ENCODE results near the gene TMEM248.
"Not testable (repeated sequence)": the region's sequence is repeated elsewhere in the genome, so short reads cannot be mapped to it uniquely, and the experiment has no call there.

The TMEM248 gene

DNA sequence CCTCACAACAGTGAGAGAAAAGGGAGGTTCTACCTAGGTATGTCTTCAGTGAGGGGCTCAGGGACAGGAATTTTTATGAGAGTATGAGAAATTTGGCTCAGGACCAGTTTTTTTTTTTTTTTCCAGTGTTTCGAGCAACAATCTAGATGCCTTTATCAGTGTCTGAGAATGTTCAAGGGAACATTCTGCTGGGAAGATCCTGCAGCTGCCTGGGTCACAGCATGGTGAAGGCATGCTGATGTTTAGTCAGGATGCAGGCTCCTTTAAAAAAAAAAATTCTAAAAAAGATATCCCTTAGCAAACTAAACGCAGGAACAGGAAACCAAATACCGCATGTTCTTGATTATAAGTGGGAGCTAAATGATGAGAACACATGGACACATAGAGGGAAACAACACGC, 43.4 kb downstream of the TMEM248 start:
- H3K79me2 ChIP-seq, result no peaks in the 10 kb centered on the region
- TF ChIP-seq, protein P1, sequence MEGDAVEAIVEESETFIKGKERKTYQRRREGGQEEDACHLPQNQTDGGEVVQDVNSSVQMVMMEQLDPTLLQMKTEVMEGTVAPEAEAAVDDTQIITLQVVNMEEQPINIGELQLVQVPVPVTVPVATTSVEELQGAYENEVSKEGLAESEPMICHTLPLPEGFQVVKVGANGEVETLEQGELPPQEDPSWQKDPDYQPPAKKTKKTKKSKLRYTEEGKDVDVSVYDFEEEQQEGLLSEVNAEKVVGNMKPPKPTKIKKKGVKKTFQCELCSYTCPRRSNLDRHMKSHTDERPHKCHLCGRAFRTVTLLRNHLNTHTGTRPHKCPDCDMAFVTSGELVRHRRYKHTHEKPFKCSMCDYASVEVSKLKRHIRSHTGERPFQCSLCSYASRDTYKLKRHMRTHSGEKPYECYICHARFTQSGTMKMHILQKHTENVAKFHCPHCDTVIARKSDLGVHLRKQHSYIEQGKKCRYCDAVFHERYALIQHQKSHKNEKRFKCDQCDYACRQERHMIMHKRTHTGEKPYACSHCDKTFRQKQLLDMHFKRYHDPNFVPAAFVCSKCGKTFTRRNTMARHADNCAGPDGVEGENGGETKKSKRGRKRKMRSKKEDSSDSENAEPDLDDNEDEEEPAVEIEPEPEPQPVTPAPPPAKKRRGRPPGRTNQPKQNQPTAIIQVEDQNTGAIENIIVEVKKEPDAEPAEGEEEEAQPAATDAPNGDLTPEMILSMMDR (IDR thresholded peaks at IDR 0.05), result no peak
- H3K9me3 ChIP-seq (ENCODE audit: control insufficient read depth, low read length), result no peaks in the 10 kb centered on the region
- H3K4me3 ChIP-seq (ENCODE audit: low read depth, low read length), result no peak overlapping the region
- H3K4me2 ChIP-seq (ENCODE audit: low read length), result no peak overlapping the region
- no peak overlapping the region for H2AFZ ChIP-seq
- H3K4me1 ChIP-seq, result no peaks in the 10 kb centered on the region
- H3K36me3 ChIP-seq (ENCODE audit: control insufficient read depth, insufficient read depth, low read length), result no peaks in the 10 kb centered on the region
- no peak overlapping the region for H3K9ac ChIP-seq
- no peaks in the 10 kb centered on the region for H3K27me3 ChIP-seq (ENCODE audit: control insufficient read depth, insufficient read depth, low read length)
- H3K27ac ChIP-seq, result no peak overlapping the region

DNA sequence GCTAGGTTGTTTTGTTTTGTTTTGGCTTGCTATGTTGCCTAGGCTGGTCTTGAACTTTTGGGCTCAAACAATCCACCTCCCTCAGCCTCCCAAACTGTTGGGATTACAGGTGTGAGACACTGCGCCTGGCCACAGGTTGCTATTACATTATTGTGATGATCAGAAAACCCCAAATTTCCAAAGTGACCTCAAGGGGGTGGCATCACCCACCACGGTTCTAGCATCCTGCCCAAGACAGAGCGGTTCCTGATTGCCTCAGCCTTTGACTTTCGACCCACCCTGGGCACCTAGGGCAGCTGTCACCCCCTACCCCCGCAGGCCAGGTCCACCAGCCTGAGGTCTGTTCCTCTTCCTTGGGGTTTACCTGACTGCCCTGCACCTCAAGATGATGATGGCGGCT, 46.0 kb downstream of the TMEM248 start:
- Histone ChIP-seq H3K9me3 (ENCODE audit: control insufficient read depth, low read length) (no peaks in the 10 kb centered on the region), H3K27me3 (ENCODE audit: control insufficient read depth, insufficient read depth, low read length) (no peaks in the 10 kb centered on the region), H3K9ac (no peak overlapping the region), H3K4me1 (no peaks in the 10 kb centered on the region), H2AFZ (no peak overlapping the region), H3K27ac (no peak overlapping the region), H3K79me2 (no peaks in the 10 kb centered on the region), H3K4me2 (ENCODE audit: low read length) (no peak overlapping the region), H3K4me3 (ENCODE audit: low read depth, low read length) (no peak overlapping the region), H3K36me3 (ENCODE audit: control insufficient read depth, insufficient read depth, low read length) (no peaks in the 10 kb centered on the region)
- TF ChIP-seq, protein P1 (IDR thresholded peaks at IDR 0.05), result no peak

DNA sequence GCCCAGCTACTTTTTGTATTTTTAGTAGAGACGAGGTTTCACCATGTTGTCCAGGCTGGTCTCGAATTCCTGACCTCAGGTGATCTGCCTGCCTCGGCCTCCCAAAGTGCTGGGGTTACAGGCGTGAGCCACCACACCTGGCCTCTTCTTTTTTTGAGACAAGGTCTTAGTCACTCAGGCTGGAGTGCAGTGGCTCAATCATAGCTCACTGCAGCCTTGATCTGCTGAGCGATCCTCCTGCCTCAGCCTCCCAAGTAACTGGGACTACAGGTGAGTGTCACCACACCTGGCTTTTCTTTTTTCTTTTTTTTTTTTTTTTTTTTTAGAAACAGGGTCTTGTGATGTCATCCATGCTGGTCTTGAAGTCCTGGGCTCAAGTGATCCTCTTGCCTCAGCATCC, 48.0 kb downstream of the TMEM248 start:
- not testable (repeated sequence) for H3K36me3 ChIP-seq (ENCODE audit: control insufficient read depth, insufficient read depth, low read length); H3K27me3 ChIP-seq (ENCODE audit: control insufficient read depth, insufficient read depth, low read length); H2AFZ ChIP-seq; H3K9ac ChIP-seq; H3K4me2 ChIP-seq (ENCODE audit: low read length); H3K79me2 ChIP-seq; H3K4me1 ChIP-seq; H3K27ac ChIP-seq; H3K4me3 ChIP-seq (ENCODE audit: low read depth, low read length); H3K9me3 ChIP-seq (ENCODE audit: control insufficient read depth, low read length)

DNA sequence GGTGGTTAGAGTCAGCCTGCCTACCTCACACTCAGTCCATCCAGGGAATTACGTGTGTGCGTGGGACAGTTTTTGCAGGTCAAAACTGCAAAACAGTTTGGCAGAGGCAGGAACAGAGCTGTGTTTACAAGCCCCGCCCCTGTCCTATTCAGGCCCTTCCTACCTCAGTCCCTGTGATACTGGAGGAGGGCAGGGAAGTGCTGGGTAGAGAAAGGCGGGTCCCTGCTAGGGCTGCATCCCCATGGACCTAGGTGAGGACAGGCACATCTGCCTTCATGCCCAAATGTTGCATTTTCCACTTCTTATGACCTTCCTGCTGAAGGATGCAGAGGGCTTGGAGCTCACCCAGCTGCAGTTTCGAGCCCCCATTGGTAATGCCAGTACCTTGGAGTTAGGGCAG, 49.3 kb downstream of the TMEM248 start:
- Histone ChIP-seq H3K4me3 (ENCODE audit: low read depth, low read length) (no peak overlapping the region), H2AFZ (no peak overlapping the region), H3K27me3 (ENCODE audit: control insufficient read depth, insufficient read depth, low read length) (no peaks in the 10 kb centered on the region), H3K27ac (no peak overlapping the region), H3K9me3 (ENCODE audit: control insufficient read depth, low read length) (no peaks in the 10 kb centered on the region), H3K36me3 (ENCODE audit: control insufficient read depth, insufficient read depth, low read length) (no peaks in the 10 kb centered on the region), H3K4me1 (no peaks in the 10 kb centered on the region), H3K79me2 (no peaks in the 10 kb centered on the region), H3K9ac (no peak overlapping the region), H3K4me2 (ENCODE audit: low read length) (no peak overlapping the region)
- TF ChIP-seq, protein P1 (IDR thresholded peaks at IDR 0.05), result no peak

DNA sequence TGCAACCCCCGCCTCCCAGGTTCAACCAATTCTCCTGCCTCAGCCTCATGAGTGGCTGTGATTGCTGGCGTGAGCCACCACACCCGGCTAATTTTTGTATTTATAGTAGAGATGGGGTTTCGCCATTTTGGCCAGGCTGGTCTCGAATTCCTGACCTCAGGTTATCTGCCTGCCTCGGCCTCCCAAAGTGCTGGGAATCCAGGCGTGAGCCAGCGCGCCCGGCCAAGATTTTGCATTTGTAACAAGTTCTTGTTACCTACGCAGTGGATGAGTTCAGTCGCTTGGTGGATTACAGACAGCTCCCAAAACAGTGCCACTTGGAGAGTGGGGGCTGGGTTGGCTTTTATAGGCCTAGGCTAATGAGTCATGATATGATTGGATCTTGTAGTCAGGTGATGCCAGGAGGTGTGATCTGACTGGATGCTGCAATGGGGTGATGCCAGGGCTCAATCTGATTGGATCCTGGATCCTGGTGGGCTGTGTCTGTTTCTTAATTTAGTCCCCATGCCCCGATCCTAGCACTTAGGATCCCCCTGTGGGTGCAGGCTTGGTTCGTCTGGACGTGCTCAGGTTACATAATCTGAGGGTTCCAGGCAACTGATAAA, 54.1 kb downstream of the TMEM248 start:
- Histone ChIP-seq H3K27ac (no peak overlapping the region), H3K36me3 (ENCODE audit: control insufficient read depth, insufficient read depth, low read length) (no peaks in the 10 kb centered on the region), H3K4me3 (ENCODE audit: low read depth, low read length) (no peak overlapping the region), H3K27me3 (ENCODE audit: control insufficient read depth, insufficient read depth, low read length) (no peaks in the 10 kb centered on the region), H3K4me1 (no peaks in the 10 kb centered on the region), H3K4me2 (ENCODE audit: low read length) (no peak overlapping the region), H3K79me2 (no peaks in the 10 kb centered on the region), H3K9me3 (ENCODE audit: control insufficient read depth, low read length) (no peaks in the 10 kb centered on the region), H2AFZ (no peak overlapping the region), H3K9ac (no peak overlapping the region)
- TF ChIP-seq, protein P1 (IDR thresholded peaks at IDR 0.05), result no peak

DNA sequence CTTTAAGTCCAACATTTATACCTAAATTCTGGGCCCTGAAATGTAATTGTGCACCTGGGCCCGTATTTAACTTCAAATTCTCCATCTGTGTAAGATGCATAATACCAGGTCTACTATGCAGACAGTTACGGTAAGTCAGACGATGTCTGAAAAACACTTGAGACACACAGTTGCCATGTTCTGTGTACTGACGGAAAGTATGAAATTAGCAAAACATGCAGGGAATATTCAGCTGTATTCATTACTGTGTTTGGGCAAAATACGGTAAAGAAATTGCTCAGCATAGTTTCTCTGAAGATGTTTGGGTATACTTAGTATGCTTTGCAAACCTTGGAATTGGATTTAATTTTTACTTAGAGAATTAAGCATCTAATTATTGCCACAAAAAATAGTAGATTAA, 57.3 kb downstream of the TMEM248 start:
- not testable (repeated sequence) for H3K4me2 ChIP-seq (ENCODE audit: low read length); H3K27ac ChIP-seq; H3K27me3 ChIP-seq (ENCODE audit: control insufficient read depth, insufficient read depth, low read length); H3K36me3 ChIP-seq (ENCODE audit: control insufficient read depth, insufficient read depth, low read length); H3K9me3 ChIP-seq (ENCODE audit: control insufficient read depth, low read length); H3K4me3 ChIP-seq (ENCODE audit: low read depth, low read length); H3K79me2 ChIP-seq; H2AFZ ChIP-seq; H3K4me1 ChIP-seq; H3K9ac ChIP-seq

DNA sequence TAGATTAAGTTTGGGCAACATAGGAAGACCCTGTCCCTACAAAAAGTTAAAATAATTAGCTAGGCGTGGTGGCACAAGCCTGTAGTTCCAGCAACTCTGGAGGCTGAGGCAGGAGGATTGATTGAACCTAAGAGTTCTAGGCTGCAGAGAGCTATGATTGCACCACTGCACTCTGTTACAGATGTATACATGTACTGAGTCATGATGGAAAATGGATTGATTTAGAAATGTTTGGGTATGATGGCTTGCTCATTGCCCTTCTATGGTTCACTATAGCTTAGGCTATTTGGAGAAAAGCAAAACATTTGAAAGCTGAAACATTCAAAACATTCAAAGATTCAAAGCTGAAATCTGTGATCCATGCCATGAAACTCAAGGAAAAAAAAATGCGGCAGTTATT, 58.0 kb downstream of the TMEM248 start:
- H3K27me3 ChIP-seq (ENCODE audit: control insufficient read depth, insufficient read depth, low read length); H3K36me3 ChIP-seq (ENCODE audit: control insufficient read depth, insufficient read depth, low read length); H3K27ac ChIP-seq; H3K4me3 ChIP-seq (ENCODE audit: low read depth, low read length); H3K9ac ChIP-seq; H3K4me2 ChIP-seq (ENCODE audit: low read length); H3K4me1 ChIP-seq; H3K9me3 ChIP-seq (ENCODE audit: control insufficient read depth, low read length); H2AFZ ChIP-seq; H3K79me2 ChIP-seq: not testable (repeated sequence)

DNA sequence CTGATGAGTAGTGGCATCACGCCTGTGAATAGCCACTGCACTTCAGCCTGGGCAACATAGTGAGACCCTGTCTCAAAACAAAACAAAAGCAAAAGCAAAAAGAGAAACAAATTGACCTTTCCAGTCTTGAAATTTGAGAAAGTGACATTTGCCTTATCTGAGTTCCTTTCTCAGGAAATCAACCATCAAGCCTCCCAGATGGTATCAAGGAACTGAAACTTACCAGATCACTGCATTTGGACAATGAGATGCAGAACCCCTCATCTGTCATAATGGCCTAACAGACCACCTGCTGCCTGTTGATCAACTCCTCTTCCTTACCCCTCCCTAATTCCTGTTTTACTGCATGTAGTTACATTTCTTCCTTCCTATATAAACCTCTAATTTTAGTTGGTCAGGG, 59.3 kb downstream of the TMEM248 start:
- H3K4me2 ChIP-seq (ENCODE audit: low read length), result not testable (repeated sequence)

More for the DNA sequence above, 59.3 kb downstream of the TMEM248 start:
- not testable (repeated sequence) for H3K4me1 ChIP-seq; H3K27ac ChIP-seq; H3K9ac ChIP-seq; H3K9me3 ChIP-seq (ENCODE audit: control insufficient read depth, low read length); H3K36me3 ChIP-seq (ENCODE audit: control insufficient read depth, insufficient read depth, low read length); H3K27me3 ChIP-seq (ENCODE audit: control insufficient read depth, insufficient read depth, low read length); H3K4me3 ChIP-seq (ENCODE audit: low read depth, low read length); H2AFZ ChIP-seq; H3K79me2 ChIP-seq
